Measurements from ENCODE around the gene NCBP2L.

DNA sequence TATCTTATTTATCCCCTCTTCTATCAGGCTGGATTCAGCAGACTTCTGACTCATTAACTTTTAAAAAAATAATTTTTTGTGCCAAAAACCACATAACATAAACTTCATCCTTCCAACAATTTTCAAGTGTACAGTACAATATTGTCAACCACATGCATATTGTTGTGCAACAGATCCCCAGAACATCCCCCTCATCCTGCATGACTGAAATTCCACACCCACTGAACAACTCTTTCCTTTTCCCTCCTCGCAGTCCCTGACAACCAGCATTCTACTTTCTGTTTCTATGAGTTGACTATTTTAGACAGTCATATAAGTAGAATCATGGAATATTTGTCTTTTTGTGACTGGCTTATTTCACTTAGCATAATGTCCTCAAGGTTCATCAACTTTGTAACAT is 45.9 kb downstream of the NCBP2L start:
- no peak for TF ChIP-seq ELF4 (IDR thresholded peaks at IDR 0.05)
- no peak for TF ChIP-seq BHLHE40 (IDR thresholded peaks at IDR 0.05; ENCODE audit: borderline replicate concordance)
- no peak for TF ChIP-seq L3MBTL2 (conservative IDR thresholded peaks at IDR 0.05)
- TF ChIP-seq TARDBP (IDR thresholded peaks at IDR 0.05): no peak
- no peak for TF ChIP-seq HDGF (IDR thresholded peaks at IDR 0.05; ENCODE audit: borderline replicate concordance)
- no peak for TF ChIP-seq SP1 (IDR thresholded peaks at IDR 0.05)
- TF ChIP-seq, protein P1, sequence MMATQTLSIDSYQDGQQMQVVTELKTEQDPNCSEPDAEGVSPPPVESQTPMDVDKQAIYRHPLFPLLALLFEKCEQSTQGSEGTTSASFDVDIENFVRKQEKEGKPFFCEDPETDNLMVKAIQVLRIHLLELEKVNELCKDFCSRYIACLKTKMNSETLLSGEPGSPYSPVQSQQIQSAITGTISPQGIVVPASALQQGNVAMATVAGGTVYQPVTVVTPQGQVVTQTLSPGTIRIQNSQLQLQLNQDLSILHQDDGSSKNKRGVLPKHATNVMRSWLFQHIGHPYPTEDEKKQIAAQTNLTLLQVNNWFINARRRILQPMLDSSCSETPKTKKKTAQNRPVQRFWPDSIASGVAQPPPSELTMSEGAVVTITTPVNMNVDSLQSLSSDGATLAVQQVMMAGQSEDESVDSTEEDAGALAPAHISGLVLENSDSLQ (IDR thresholded peaks at IDR 0.05): no peak
- TF ChIP-seq FOXA1 (IDR thresholded peaks at IDR 0.05): no peak
- TF ChIP-seq FOXK2 (IDR thresholded peaks at IDR 0.05): no peak
